ENCODE measurements around the gene PPP1R3D. TPM values are rescaled to one million over a fixed set of nuclear protein-coding genes. Genes with fewer than 3 reads are reported as not detected.

PPP1R3D gene
- total and polyA plus RNA-seq, 10 of the 15 experiments (the other 5 are each of a cell fraction or from before 2014, with no cell fraction given) = 0.39 to 4.8 (median 2.9) TPM

- Histone ChIP-seq H3K4me1 (ENCODE audit: control insufficient read depth, insufficient read depth, low read length) (peaks cover 10% of the 10 kb centered on the region), H3K36me3 (ENCODE audit: control insufficient read depth in 2 of 2, insufficient read depth in 2 of 2, low read length in 1 of 2) (no peaks in the 10 kb centered on the region), H3K4me3 (no peak overlapping the region), H3K9ac (ENCODE audit: control insufficient read depth, insufficient read depth, low read length) (no peak overlapping the region), H3K27me3 (replicated peaks in 1 of 2; ENCODE audit: control insufficient read depth in 2 of 2, insufficient read depth in 2 of 2, low read length in 1 of 2) (no peaks in the 10 kb centered on the region), H3K27ac (ENCODE audit: control insufficient read depth, insufficient read depth) (no peak overlapping the region), H3K4me2 (ENCODE audit: control insufficient read depth, insufficient read depth) (no peak overlapping the region), H4K20me1 (ENCODE audit: control insufficient read depth, insufficient read depth) (no peaks in the 10 kb centered on the region), H2AFZ (ENCODE audit: control insufficient read depth, low read depth, low read length) (no peak overlapping the region), H3K79me2 (ENCODE audit: control insufficient read depth, insufficient read depth, low read length) (peaks cover 7% of the 10 kb centered on the region), H3K9me3 (replicated peaks; ENCODE audit: control insufficient read depth, insufficient read depth, low read length) (no peaks in the 10 kb centered on the region)
- DNase-seq (ENCODE audit: low read depth, low spot score) = no peak
- intact Hi-C loops (cut with micrococcal nuclease; ENCODE audit: unreplicated experiment) = no loop called here
- ChIA-PET CTCF (interaction anchor here (0.6 to 9.5 kb wide), 7 partner anchors 8 to 955 kb away, joined by 3 to 173 read pairs (median 5); no protein-coding TSS in a partner anchor), POLR2A (interaction anchor here (1.2 kb wide), 1 partner anchor 9 kb away, joined by 3 read pairs; no protein-coding TSS in a partner anchor), SMC1A (ENCODE audit: uncharacterized antibody, unreplicated experiment) (interaction anchor here (1.2 to 1.4 kb wide), 6 partner anchors 11 to 215 kb away, joined by 3 to 6 read pairs (median 4); no protein-coding TSS in a partner anchor), RAD21 (ENCODE audit: unreplicated experiment) (interaction anchor here (1.6 kb wide), 1 partner anchor 20 kb away, joined by 5 read pairs; no protein-coding TSS in a partner anchor)
- no peak for FAIRE-seq
- BruUV-seq (replicated peaks) = no TSS peak
- TF ChIP-seq NFYA (IDR thresholded peaks at IDR 0.05; ENCODE audit: borderline replicate concordance, low read depth, low read length) = no peak
- no peak for TF ChIP-seq RCOR1 (conservative IDR thresholded peaks at IDR 0.05; ENCODE audit: low read depth, low read length)
- TF ChIP-seq BRCA1 (IDR thresholded peaks at IDR 0.05; ENCODE audit: low read depth, low read length) = no peak
- no peak for TF ChIP-seq TAF1 (IDR thresholded peaks at IDR 0.05; ENCODE audit: borderline replicate concordance, low read depth, low read length)
- no peak for TF ChIP-seq MEF2A (IDR thresholded peaks at IDR 0.05; ENCODE audit: insufficient read depth, low read depth, low read length)
- no peak for TF ChIP-seq SREBF2 (IDR thresholded peaks at IDR 0.05; ENCODE audit: low read length)
- TF ChIP-seq RELA (IDR thresholded peaks at IDR 0.05; ENCODE audit: borderline replicate concordance, partially characterized antibody) = no peak
- TF ChIP-seq REST (IDR thresholded peaks at IDR 0.05; ENCODE audit: low read depth, low read length) = no peak
- TF ChIP-seq YBX1 (IDR thresholded peaks at IDR 0.05) = no peak
- TF ChIP-seq IRF4 (IDR thresholded peaks at IDR 0.05; ENCODE audit: low read depth, low read length) = no peak
- TF ChIP-seq KDM1A (IDR thresholded peaks at IDR 0.05; ENCODE audit: borderline replicate concordance) = no peak
- TF ChIP-seq YY1 (IDR thresholded peaks at IDR 0.05; ENCODE audit: low read depth, low read length) = no peak
- no peak for TF ChIP-seq ELK1 (IDR thresholded peaks at IDR 0.05; ENCODE audit: low read depth, low read length)
- TF ChIP-seq MTA2 (IDR thresholded peaks at IDR 0.05; ENCODE audit: low read depth) = no peak
- TF ChIP-seq KAT2A (conservative IDR thresholded peaks at IDR 0.05; ENCODE audit: control insufficient read depth, low read depth, low read length) = no peak
- no peak for TF ChIP-seq MYC (IDR thresholded peaks at IDR 0.05; ENCODE audit: insufficient read depth, insufficient read length, insufficient replicate concordance, low read length, severe bottlenecking)
- no peak for TF ChIP-seq NFXL1 (IDR thresholded peaks at IDR 0.05; ENCODE audit: borderline replicate concordance)
- ATAC-seq = no peak
- 91% methylated on average over 8 of the region's 8 CpGs for WGBS (ENCODE audit: insufficient coverage, insufficient replicate concordance, low lambda C conversion rate, missing lambda C conversion rate)
- in situ Hi-C loops (cut with MboI) = no loop called here
These were observed 4.5 kb downstream of the PPP1R3D start for GRCh38 chr20:59935457-59936185.

All from GM12878 (cell line).